Skeletal muscle satellite cell (primary cell): Measurements from ENCODE around the gene ASPHD1.
A peak's percentile ranks its signal among the peaks of the same experiment; 100 is the strongest.
"Not testable (repeated sequence)": the region's sequence is repeated elsewhere in the genome, so short reads cannot be mapped to it uniquely, and the experiment has no call there.

Experiments used
- H3K27me3 ChIP-seq: 2 replicates; pipeline ENCODE4 v1.7.0; 2013; ENCODE audit warnings: low read length; ENCODE audit not compliant: control insufficient read depth, insufficient read depth
- H3K36me3 ChIP-seq: 2 replicates; pipeline ENCODE4 v1.7.0; 2013; ENCODE audit warnings: mild to moderate bottlenecking, control low read depth, low read length; ENCODE audit not compliant: insufficient read depth
- H3K4me1 ChIP-seq: 2 replicates; pipeline ENCODE4 v1.7.0; 2013; ENCODE audit warnings: low read length; ENCODE audit not compliant: control insufficient read depth, insufficient read depth
- H3K4me2 ChIP-seq: 2 replicates; pipeline ENCODE4 v1.7.0; 2013; ENCODE audit warnings: mild to moderate bottlenecking, low read length
- H3K4me3 ChIP-seq: 2 replicates; pipeline ENCODE4 v1.7.0; 2013; ENCODE audit warnings: low read length
- H3K9ac ChIP-seq: 2 replicates; pipeline ENCODE4 v1.7.0; 2013; ENCODE audit warnings: mild to moderate bottlenecking, low read depth, low read length, moderate library complexity
- H3K9me3 ChIP-seq: replicated peaks from 2 replicates; pipeline ENCODE4 v1.7.0; 2013; ENCODE audit warnings: mild to moderate bottlenecking, control low read depth, low read length

The ASPHD1 gene

GRCh38 chr16:29925781-29926710 lies 25.8 kb downstream of the ASPHD1 start, which contains the start of gene KCTD13:
Gene KCTD13, minus strand, starts transcription at chr16:29926226. Its CDS starts 193 bp downstream, at chr16:29926033.
- Histone ChIP-seq H3K4me3 (peak within 1 kb of the TSS; percentile 93), H3K9me3 (no peaks in the 10 kb centered on the region), H3K4me1 (peaks cover 22% of the 10 kb centered on the region), H3K27me3 (no peaks in the 10 kb centered on the region), H3K4me2 (peak within 1 kb of the TSS; percentile 98), H3K9ac (peak within 1 kb of the TSS; percentile 90), H3K36me3 (peaks cover 21% of the 10 kb centered on the region)

DNA sequence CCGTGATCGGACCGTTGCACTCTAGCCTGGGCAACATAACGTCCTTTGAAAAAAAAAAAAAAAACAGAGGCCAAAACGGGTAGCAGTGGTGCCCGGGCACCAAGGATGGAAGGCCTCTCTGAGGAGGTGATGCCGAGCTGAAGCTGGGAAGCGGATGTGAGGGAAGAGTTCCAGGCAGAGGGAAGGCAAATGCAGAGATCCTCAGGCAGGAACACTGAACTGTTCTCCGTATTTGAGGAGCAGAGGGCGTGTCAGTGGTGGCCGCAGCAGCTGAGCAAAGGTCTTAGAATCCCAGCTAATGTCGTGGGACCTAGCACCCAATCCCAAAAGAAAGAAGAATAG lies 26.4 kb downstream of the ASPHD1 start:
- Histone ChIP-seq H3K9me3 (no peaks in the 10 kb centered on the region), H3K4me3 (peak overlapping the region; percentile 93), H3K4me1 (peaks cover 22% of the 10 kb centered on the region), H3K27me3 (no peaks in the 10 kb centered on the region), H3K4me2 (peak overlapping the region; percentile 98), H3K36me3 (peaks cover 15% of the 10 kb centered on the region), H3K9ac (peak overlapping the region; percentile 90)

DNA sequence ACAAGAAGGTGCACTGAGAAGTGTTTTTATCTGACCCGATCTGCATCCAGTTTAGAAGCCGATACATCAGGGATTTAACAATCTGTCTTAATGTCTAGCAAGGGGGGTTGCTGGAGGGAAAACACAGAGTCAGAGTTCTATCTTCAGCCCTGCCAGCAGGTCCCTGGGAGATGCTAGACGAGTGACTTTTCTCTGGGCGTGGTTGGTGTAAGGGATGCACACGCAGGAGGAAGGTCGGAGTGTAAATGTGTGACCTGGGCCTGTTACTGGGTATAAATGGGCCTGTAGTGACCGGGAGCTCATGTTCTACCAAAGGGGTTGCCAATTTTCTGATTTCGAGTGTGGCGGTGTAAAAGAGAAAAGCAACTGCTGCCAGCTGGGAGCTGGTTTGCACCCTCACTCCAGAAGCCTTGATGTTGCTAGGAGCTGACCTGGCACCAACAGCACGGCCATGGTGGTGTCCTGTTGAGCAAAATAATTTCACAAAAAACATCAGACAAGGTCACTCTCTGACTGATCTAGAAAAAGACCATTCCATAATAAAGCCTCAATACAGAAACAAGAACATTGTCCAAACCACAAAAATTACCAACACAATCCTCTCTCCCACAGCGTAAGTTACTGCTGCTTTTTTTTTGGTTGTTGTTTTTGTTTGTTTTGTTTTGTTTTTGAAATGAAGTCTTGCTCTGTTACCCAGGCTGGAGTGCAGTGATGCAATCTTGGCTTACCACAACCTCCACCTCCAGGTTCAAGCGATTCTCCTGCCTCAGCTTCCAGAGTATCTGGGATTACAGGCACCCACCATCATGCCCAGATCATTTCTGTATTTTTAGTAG lies 27.0 kb downstream of the ASPHD1 start:
- peak overlapping the region; percentile 90 for H3K9ac ChIP-seq

GRCh38 chr16:29931750-29932149 lies 31.5 kb downstream of the ASPHD1 start:
- H3K36me3 ChIP-seq, H3K4me3 ChIP-seq: not testable (repeated sequence)
- peaks cover 11% of the 10 kb centered on the region for H3K4me1 ChIP-seq

More for the DNA sequence above, 27.0 kb downstream of the ASPHD1 start:
- H3K36me3 ChIP-seq = peaks cover 9% of the 10 kb centered on the region
- peak overlapping the region; percentile 98 for H3K4me2 ChIP-seq
- peaks cover 22% of the 10 kb centered on the region for H3K4me1 ChIP-seq
- peak overlapping the region; percentile 93 for H3K4me3 ChIP-seq
- no peaks in the 10 kb centered on the region for H3K9me3 ChIP-seq
- no peaks in the 10 kb centered on the region for H3K27me3 ChIP-seq

DNA sequence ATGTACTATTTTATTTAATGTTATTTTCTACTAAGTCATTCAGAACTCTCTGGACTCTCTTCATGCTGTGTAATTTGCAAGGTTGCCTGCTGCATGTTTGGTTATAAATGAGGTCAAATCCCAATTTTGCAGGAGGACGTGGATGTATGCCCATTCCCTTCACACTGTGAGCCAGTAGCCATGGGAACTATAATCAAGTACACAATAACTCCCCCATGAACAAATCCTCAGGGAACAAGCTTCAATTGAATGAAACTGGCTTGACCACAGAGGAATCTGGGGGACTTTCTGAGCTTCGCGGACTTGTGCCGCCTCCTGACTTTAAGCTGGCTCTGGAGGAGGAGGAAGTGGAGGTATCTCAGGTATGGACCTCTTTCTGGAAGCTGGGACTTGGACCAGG lies 40.4 kb downstream of the ASPHD1 start:
- Histone ChIP-seq H3K4me2 (no peak overlapping the region), H3K4me3 (no peak overlapping the region), H3K4me1 (peaks cover 17% of the 10 kb centered on the region), H3K36me3 (no peaks in the 10 kb centered on the region), H3K27me3 (no peaks in the 10 kb centered on the region), H3K9ac (no peak overlapping the region), H3K9me3 (no peaks in the 10 kb centered on the region)

More at GRCh38 chr16:29931750-29932149, 31.5 kb downstream of the ASPHD1 start:
- peaks cover 10% of the 10 kb centered on the region for H3K27me3 ChIP-seq
- not testable (repeated sequence) for H3K9me3 ChIP-seq, H3K4me2 ChIP-seq, H3K9ac ChIP-seq

- no peaks in the 10 kb centered on the region for H3K36me3 ChIP-seq
- H3K4me3 ChIP-seq = peak overlapping the region; percentile 50
- peaks cover 17% of the 10 kb centered on the region for H3K4me1 ChIP-seq
- no peaks in the 10 kb centered on the region for H3K9me3 ChIP-seq
- peak overlapping the region; percentile 77 for H3K4me2 ChIP-seq
- no peaks in the 10 kb centered on the region for H3K27me3 ChIP-seq
- peak overlapping the region; percentile 61 for H3K9ac ChIP-seq
Observed at GRCh38 chr16:29943846-29944799, 43.8 kb downstream of the ASPHD1 start.

DNA sequence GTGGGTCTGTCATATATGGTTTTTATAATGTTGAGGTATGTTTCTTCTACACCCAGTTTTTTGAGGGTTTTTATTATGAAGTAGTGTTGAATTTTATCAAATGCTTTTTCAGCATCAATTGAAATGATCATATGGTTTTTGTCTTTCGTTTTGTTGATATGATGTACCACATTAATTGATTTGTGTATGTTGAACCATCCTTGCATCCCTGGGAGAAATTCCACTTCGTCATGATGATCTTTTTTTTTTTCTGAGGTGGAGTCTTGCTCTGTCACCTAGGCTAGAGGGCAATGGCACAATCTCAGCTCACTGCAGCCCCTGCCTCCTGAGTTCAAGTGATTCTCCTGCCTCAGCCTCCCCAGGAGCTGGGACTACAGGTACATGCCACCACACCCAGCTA lies 47.6 kb downstream of the ASPHD1 start:
- H3K27me3 ChIP-seq = no peaks in the 10 kb centered on the region
- peaks cover 17% of the 10 kb centered on the region for H3K4me1 ChIP-seq
- no peak overlapping the region for H3K9ac ChIP-seq
- H3K4me3 ChIP-seq = no peak overlapping the region
- no peak overlapping the region for H3K4me2 ChIP-seq
- no peaks in the 10 kb centered on the region for H3K9me3 ChIP-seq
- no peaks in the 10 kb centered on the region for H3K36me3 ChIP-seq

DNA sequence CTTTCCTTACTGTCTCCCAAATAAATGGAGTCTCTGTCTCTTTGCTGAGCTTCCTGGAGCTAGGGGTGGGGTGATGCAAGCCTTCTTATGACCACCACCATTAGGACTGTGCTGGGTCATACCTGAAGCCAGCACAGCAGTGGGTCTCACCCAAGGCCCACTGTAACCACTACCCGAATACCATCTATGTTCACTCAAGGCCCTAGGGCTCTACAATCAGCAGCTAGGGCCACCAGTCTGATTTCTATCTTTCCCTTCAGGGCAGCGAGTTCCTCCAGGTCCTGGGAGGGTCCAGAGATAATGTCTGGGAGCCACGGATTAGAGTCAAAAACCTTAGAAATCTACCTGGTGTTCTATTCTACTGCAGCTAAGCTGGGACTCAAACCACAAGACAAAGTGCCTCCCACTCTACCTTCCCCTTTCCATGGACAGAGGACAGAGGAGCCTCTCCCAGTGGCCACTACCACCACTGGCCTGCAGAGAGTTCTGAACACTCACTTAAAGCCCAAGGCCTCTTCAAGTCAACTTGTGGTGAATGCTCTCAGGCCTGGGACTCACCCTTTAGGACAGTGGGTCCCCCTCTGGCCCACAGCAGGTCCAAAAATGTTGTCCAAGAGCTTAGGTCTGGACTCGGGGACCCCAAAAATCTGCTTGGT lies 50.6 kb downstream of the ASPHD1 start:
- no peak overlapping the region for H3K9ac ChIP-seq
- no peak overlapping the region for H3K4me3 ChIP-seq
- no peaks in the 10 kb centered on the region for H3K27me3 ChIP-seq
- no peaks in the 10 kb centered on the region for H3K36me3 ChIP-seq
- H3K4me2 ChIP-seq = no peak overlapping the region
- H3K4me1 ChIP-seq = no peaks in the 10 kb centered on the region
- no peaks in the 10 kb centered on the region for H3K9me3 ChIP-seq

DNA sequence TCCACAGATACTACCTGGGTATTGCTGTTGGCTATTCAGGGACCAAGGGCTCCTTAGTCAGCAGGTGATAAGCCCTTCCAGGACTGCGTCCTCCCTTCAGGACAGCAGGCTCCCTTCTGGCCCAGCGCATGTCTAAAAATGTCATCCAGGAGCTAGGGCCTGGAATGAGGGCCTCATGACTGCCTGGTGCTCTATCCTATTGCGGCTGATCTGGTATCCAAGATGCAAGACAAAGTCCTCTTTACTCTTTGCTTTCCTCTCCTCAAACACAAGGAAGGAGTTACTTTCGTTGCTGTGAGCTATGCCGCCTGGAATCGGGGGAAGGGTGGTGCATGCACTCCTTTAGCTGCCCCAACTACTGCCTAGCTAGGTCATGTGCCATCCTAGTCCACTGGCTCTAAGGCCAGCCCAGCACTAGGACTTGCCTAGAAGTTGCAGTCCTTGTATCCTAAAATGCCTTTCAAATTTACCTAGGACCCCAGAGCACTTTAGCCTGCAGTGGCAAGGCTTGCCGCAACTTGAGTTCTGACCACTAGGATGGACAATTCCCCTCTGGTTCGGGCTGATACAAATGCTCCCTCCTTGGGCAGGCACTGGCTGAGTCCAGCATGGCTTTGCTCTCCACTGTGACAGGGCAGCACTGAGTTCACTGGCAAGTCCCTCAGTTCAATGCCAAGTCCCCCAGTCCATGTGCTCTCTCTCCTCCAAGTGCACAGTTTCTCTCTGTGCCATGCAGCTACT lies 51.5 kb downstream of the ASPHD1 start:
- Histone ChIP-seq H3K36me3 (no peaks in the 10 kb centered on the region), H3K9ac (no peak overlapping the region), H3K4me2 (no peak overlapping the region), H3K4me3 (no peak overlapping the region), H3K27me3 (no peaks in the 10 kb centered on the region), H3K4me1 (no peaks in the 10 kb centered on the region), H3K9me3 (no peaks in the 10 kb centered on the region)
